Breast epithelium (tissue), 4 donors: Measurements from ENCODE around the gene ACO2. TPM values are rescaled to one million over a fixed set of nuclear protein-coding genes. Genes with fewer than 3 reads are reported as not detected.

Experiments used
- DNase-seq, 2 donors: peaks; one replicate each; pipeline ENCODE4 v3.0.0-alpha.2; 2019; ENCODE audit warnings: low spot score in 2 of 2
- H3K27ac ChIP-seq, 2 donors: fragments of 200-600 bp; sonication (generic) in 1 of 2; one replicate each; pipeline ENCODE4 v1.5.1; 2016 to 2019; ENCODE audit warnings: mild to moderate bottlenecking in 1 of 2
- H3K27me3 ChIP-seq, 2 donors: fragments of 200-600 bp; sonication (generic) in 1 of 2; one replicate each; pipeline versions ENCODE4 v1.5.1 to v1.6.0; 2017 to 2019; ENCODE audit warnings: control low read depth in 1 of 2, mild to moderate bottlenecking in 1 of 2
- H3K36me3 ChIP-seq: fragments of 200-600 bp; one replicate; pipeline ENCODE4 v1.5.1; 2019
- H3K4me1 ChIP-seq, 2 donors: fragments of 200-600 bp; sonication (generic); one replicate each; pipeline ENCODE4 v1.5.1; 2016 to 2019; ENCODE audit warnings: control low read depth in 1 of 2
- H3K4me3 ChIP-seq, 3 donors: fragments of 200-600 bp; sonication (generic); 1 replicate in 2 of 3; 2 replicates in 1 of 3; pipeline ENCODE4 v1.5.1; 2016 to 2019; ENCODE audit warnings: mild to moderate bottlenecking in 3 of 3, moderate library complexity in 2 of 3
- H3K9me3 ChIP-seq, 2 donors: fragments of 200-600 bp; sonication (generic) in 1 of 2; one replicate each; pipeline ENCODE4 v1.5.1; 2016 to 2019; ENCODE audit warnings: control low read depth in 1 of 2
- POLR2A ChIP-seq: fragments of 450-650 bp; IDR thresholded peaks from one replicate; pipeline ENCODE4 v1.6.1; 2016; ENCODE audit warnings: antibody characterized with exemption, mild to moderate bottlenecking, moderate library complexity
- POLR2AphosphoS5 ChIP-seq, 3 donors: sonication (generic); formaldehyde crosslinking; IDR thresholded peaks; one replicate each; pipeline ENCODE4 v1.6.1; 2017; ENCODE audit warnings: antibody characterized with exemption in 3 of 3
- intact Hi-C: fragments of 100-400 bp; cut with DNase I; formaldehyde crosslinking; loops from one replicate; pipeline ENCODE4 v1.15.1; 2023; ENCODE audit warnings: low total_unique reads
- total RNA-seq, 3 donors: library from RNA; depleted of rRNA; stranded (reverse); fragments of >200 nt; gene quantifications; one replicate each; pipeline ENCODE4 v1.1.0, GENCODE V29; 2016
- TF ChIP-seq, protein P1 (sequence below), 3 donors: fragments of 450-650 bp; IDR thresholded peaks; one replicate each; pipeline ENCODE4 v1.5.1; 2016 to 2017; ENCODE audit warnings: antibody characterized with exemption in 3 of 3, mild to moderate bottlenecking in 3 of 3, moderate library complexity in 3 of 3

Gene ACO2
- total RNA-seq, 3 donors from 2014 or later, result 58.1 to 92.2 (median 65.2) TPM

DNA sequence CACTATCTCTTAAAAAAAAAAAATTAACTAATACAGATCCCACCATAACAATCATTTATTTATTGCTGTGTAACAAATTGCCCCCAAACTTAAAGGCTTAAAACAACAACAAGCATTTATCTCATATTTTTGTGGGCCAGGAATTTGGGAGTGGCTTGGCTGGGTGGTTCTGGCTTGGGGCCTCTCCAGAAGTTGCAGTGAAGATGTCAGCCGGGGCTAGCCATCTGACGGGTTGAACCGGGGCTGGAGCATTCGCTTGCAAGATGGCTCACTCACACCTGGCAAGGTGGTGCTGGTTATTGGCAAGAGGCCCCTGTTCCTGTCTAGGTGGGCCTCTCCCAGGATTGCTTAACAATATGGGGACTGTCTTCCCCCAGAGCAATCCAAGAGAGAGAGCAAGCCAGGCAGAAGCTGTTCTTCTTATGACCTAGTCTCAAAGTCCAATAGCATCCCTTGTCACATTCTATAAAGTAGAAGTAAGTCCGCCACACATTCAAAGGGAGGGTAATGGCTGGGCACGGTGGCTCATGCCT, 29.5 kb downstream of the ACO2 start:
- Histone ChIP-seq H3K36me3 (no peaks in the 10 kb centered on the region), H3K9me3 (no peaks in the 10 kb centered on the region), H3K4me3 (no peak overlapping the region), H3K4me1 (peaks cover 0 to 6% of the 10 kb centered on the region in 2 donors), H3K27ac (peak overlapping the region in 1 of 2 donors; percentile 33), H3K27me3 (no peaks in the 10 kb centered on the region)
- peak in 1 of 2 donors; percentile 38 for DNase-seq
- intact Hi-C loops, result no loop called here
- TF ChIP-seq, protein P1, sequence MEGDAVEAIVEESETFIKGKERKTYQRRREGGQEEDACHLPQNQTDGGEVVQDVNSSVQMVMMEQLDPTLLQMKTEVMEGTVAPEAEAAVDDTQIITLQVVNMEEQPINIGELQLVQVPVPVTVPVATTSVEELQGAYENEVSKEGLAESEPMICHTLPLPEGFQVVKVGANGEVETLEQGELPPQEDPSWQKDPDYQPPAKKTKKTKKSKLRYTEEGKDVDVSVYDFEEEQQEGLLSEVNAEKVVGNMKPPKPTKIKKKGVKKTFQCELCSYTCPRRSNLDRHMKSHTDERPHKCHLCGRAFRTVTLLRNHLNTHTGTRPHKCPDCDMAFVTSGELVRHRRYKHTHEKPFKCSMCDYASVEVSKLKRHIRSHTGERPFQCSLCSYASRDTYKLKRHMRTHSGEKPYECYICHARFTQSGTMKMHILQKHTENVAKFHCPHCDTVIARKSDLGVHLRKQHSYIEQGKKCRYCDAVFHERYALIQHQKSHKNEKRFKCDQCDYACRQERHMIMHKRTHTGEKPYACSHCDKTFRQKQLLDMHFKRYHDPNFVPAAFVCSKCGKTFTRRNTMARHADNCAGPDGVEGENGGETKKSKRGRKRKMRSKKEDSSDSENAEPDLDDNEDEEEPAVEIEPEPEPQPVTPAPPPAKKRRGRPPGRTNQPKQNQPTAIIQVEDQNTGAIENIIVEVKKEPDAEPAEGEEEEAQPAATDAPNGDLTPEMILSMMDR (IDR thresholded peaks at IDR 0.05), result no peak
- TF ChIP-seq POLR2AphosphoS5 (IDR thresholded peaks at IDR 0.05), result no peak

DNA sequence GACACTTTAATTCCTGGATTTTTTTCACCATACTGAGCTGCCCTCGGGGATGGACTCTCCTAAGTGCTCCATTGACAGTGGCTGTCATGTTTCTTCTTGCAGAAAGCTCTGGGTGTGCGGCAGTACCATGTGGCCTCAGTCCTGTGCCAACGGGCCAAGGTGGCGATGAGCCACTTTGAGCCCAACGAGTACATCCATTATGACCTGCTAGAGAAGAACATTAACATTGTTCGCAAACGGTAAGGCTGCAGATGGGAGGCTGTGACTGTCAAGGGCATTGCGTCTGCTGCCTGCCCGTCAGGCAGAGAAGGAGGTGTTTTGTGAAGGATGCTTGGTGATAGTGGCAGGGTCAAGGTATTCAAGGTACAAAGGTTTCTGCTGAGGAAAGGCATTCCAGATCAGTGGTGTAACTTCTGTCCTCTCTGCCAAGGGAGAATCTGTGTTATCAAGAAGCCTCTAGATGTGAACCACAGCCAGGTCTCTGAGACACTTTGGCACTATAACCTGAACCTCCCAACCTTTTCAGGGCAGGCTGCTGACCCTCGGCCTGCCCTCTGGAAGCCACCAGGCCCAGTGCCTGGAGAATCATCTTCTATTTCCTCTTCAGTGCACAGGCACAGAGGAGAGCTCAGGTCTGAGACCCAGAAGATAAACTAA, 30.8 kb downstream of the ACO2 start:
- Histone ChIP-seq H3K4me1 (peaks cover 0 to 6% of the 10 kb centered on the region in 2 donors), H3K9me3 (no peaks in the 10 kb centered on the region), H3K36me3 (no peaks in the 10 kb centered on the region), H3K4me3 (no peak overlapping the region), H3K27me3 (no peaks in the 10 kb centered on the region), H3K27ac (no peak overlapping the region)
- no peak for TF ChIP-seq POLR2AphosphoS5 (IDR thresholded peaks at IDR 0.05)
- no peak for TF ChIP-seq POLR2A
- TF ChIP-seq, protein P1 (IDR thresholded peaks at IDR 0.05), result no peak
- intact Hi-C loops, result no loop called here
- no peak for DNase-seq

DNA sequence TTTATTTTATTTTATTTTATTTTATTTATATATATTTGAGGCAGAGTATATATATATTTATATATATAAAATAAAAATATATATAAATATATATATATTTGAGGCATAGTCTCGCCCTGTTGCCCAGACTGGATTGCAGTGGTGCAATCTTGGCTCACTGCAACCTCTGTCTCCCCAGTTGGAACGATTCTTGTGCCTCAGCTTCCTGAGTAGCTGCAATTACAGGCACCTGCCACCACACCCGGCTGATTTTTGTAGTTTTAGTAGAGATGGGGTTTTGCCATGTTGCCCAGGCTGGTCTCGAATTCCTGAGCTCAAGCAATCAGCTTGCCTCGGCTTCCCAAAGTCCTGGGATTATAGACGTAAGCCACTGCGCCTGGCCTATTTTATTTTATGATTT, 31.4 kb downstream of the ACO2 start:
- no peak overlapping the region for H3K27ac ChIP-seq
- H3K27me3 ChIP-seq, result no peaks in the 10 kb centered on the region
- DNase-seq, result no peak
- intact Hi-C loops, result no loop called here
- H3K9me3 ChIP-seq, result no peaks in the 10 kb centered on the region
- no peaks in the 10 kb centered on the region for H3K36me3 ChIP-seq
- no peak overlapping the region for H3K4me3 ChIP-seq
- TF ChIP-seq POLR2A (no peak), POLR2AphosphoS5 (IDR thresholded peaks at IDR 0.05) (no peak)
- TF ChIP-seq, protein P1 (IDR thresholded peaks at IDR 0.05), result no peak
- peaks cover 0 to 6% of the 10 kb centered on the region in 2 donors for H3K4me1 ChIP-seq

DNA sequence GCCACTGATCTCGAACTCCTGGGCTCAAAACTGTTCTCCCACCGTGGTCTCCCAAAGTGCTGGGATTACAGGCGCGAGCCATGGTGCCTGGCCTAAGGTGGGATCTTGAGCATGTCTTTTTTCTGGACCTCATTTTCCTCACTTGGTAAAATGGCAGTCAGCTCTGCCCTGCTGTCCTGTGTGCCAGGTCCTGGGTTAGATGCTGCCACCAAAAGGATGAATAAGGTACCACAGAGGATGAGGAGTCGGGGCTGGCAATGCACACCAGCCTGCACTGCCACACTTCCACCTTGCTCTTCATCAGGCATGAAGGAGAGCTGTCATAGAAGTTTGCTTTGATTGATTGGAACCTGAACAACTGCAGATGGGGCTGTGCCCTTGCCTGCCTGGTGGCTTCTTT, 32.3 kb downstream of the ACO2 start:
- intact Hi-C loops, result no loop called here
- peaks cover 0 to 6% of the 10 kb centered on the region in 2 donors for H3K4me1 ChIP-seq
- no peak for TF ChIP-seq POLR2AphosphoS5 (IDR thresholded peaks at IDR 0.05)
- TF ChIP-seq POLR2A, result no peak
- TF ChIP-seq, protein P1 (IDR thresholded peaks at IDR 0.05), result no peak
- H3K9me3 ChIP-seq, result no peaks in the 10 kb centered on the region
- no peaks in the 10 kb centered on the region for H3K27me3 ChIP-seq
- no peak overlapping the region for H3K4me3 ChIP-seq
- H3K27ac ChIP-seq, result no peak overlapping the region
- no peak for DNase-seq
- H3K36me3 ChIP-seq, result no peaks in the 10 kb centered on the region

DNA sequence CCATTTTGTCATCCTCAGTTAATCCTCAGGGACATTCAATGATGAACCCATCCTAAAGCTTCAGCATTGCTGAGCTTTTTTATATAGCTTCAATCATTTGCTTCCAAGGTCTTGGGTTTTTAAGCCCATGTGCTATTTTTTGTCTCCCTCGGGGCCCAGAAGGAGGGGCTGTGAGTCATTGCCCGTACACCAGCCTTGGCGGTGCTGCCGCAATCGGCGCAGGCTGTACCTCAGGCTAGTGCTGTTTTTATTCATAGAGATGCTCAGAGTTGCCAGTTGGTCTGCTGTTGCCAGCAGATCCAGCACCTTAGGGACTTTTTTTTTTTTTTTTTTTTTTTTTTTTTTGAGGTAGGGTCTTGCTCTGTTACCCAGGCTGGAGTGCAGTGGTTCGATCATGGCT, 35.5 kb downstream of the ACO2 start:
- intact Hi-C loops, result no loop called here
- Histone ChIP-seq H3K27ac (no peak overlapping the region), H3K4me3 (no peak overlapping the region), H3K9me3 (no peaks in the 10 kb centered on the region), H3K4me1 (no peaks in the 10 kb centered on the region), H3K36me3 (no peaks in the 10 kb centered on the region), H3K27me3 (no peaks in the 10 kb centered on the region)
- no peak for DNase-seq
- TF ChIP-seq POLR2AphosphoS5 (IDR thresholded peaks at IDR 0.05) (no peak), POLR2A (no peak)
- TF ChIP-seq, protein P1 (IDR thresholded peaks at IDR 0.05), result no peak
